ENCODE results near the gene SYT9.

SYT9 gene

GRCh38 chr11:7485186-7486097 is 233.7 kb downstream of the SYT9 start, which contains the start of gene OLFML1:
TSS of gene OLFML1 (plus strand) at chr11:7485506. CDS start at chr11:7485876, 370 bp downstream.
- no peak within 1 kb of the TSS for H3K4me3 ChIP-seq (ENCODE audit: low read depth, low read length)
- H3K4me2 ChIP-seq (ENCODE audit: low read length): peak within 1 kb of the TSS; percentile 3
- peak within 1 kb of the TSS; percentile 16 for H3K18ac ChIP-seq (ENCODE audit: low read length)
- H3K4ac ChIP-seq (ENCODE audit: low read depth, low read length): no peak within 1 kb of the TSS
- H3K27ac ChIP-seq (ENCODE audit: low read depth, low read length): peak within 1 kb of the TSS; percentile 45
- no peak within 1 kb of the TSS for H4K12ac ChIP-seq (ENCODE audit: low read depth, low read length)
- H3K9ac ChIP-seq (ENCODE audit: low read length): no peak within 1 kb of the TSS
- no peaks in the 10 kb centered on the region for H3K36me3 ChIP-seq (ENCODE audit: control insufficient read depth in 1 of 2, insufficient read depth in 2 of 2, low read length in 2 of 2)
- H2BK5ac ChIP-seq (ENCODE audit: low read depth, low read length, poor library complexity): no peak within 1 kb of the TSS
- H4K8ac ChIP-seq (ENCODE audit: low read depth, low read length): peak within 1 kb of the TSS; percentile 42
- no peak for DNase-seq
- peak within 1 kb of the TSS; percentile 44 for H2AFZ ChIP-seq (ENCODE audit: insufficient read depth, low read length, poor library complexity)
- H2BK120ac ChIP-seq (ENCODE audit: insufficient read depth, low read length, poor library complexity): no peak within 1 kb of the TSS
- H3K9me3 ChIP-seq (ENCODE audit: insufficient read depth, low read depth, low read length): peaks cover 2% of the 10 kb centered on the region
- peak within 1 kb of the TSS; percentile 20 for H2BK12ac ChIP-seq (ENCODE audit: low read length)
- H3K23ac ChIP-seq (ENCODE audit: low read length): no peak within 1 kb of the TSS
- peak within 1 kb of the TSS; percentile 11 for H3K14ac ChIP-seq (ENCODE audit: low read length)
- peaks cover 7 to 15% of the 10 kb centered on the region in 2 experiments for H3K4me1 ChIP-seq (ENCODE audit: control insufficient read depth in 1 of 2, insufficient read depth in 2 of 2, low read length in 2 of 2)
- H3K79me1 ChIP-seq (ENCODE audit: low read length): peaks cover 4% of the 10 kb centered on the region
- H3K27me3 ChIP-seq (ENCODE audit: insufficient read depth, low read length): no peaks in the 10 kb centered on the region
- H4K91ac ChIP-seq (ENCODE audit: low read depth, low read length): peak within 1 kb of the TSS; percentile 20
- WGBS (ENCODE audit: extremely low coverage, insufficient coverage, insufficient read length): no CpG with 5 or more reads among the region's 15 CpGs
- no peaks in the 10 kb centered on the region for H3K79me2 ChIP-seq (ENCODE audit: control insufficient read depth, insufficient read depth, low read length, poor library complexity)
- H2AK5ac ChIP-seq (ENCODE audit: low read length): no peak within 1 kb of the TSS

GRCh38 chr11:7486098-7486780 is 234.5 kb downstream of the SYT9 start:
- Histone ChIP-seq H3K27ac (ENCODE audit: low read depth, low read length) (no peak overlapping the region), H3K23ac (ENCODE audit: low read length) (no peak overlapping the region), H3K18ac (ENCODE audit: low read length) (no peak overlapping the region), H2AK5ac (ENCODE audit: low read length) (no peak overlapping the region), H2BK120ac (ENCODE audit: insufficient read depth, low read length, poor library complexity) (no peak overlapping the region), H4K12ac (ENCODE audit: low read depth, low read length) (no peak overlapping the region), H4K91ac (ENCODE audit: low read depth, low read length) (no peak overlapping the region), H2AFZ (ENCODE audit: insufficient read depth, low read length, poor library complexity) (no peak overlapping the region), H3K4me2 (ENCODE audit: low read length) (no peak overlapping the region), H3K27me3 (ENCODE audit: insufficient read depth, low read length) (no peaks in the 10 kb centered on the region), H3K36me3 (ENCODE audit: control insufficient read depth in 1 of 2, insufficient read depth in 2 of 2, low read length in 2 of 2) (no peaks in the 10 kb centered on the region), H3K4ac (ENCODE audit: low read depth, low read length) (no peak overlapping the region), H3K9ac (ENCODE audit: low read length) (no peak overlapping the region), H2BK5ac (ENCODE audit: low read depth, low read length, poor library complexity) (no peak overlapping the region), H3K4me3 (ENCODE audit: low read depth, low read length) (no peak overlapping the region), H4K8ac (ENCODE audit: low read depth, low read length) (no peak overlapping the region), H3K79me1 (ENCODE audit: low read length) (peaks cover 4% of the 10 kb centered on the region), H3K14ac (ENCODE audit: low read length) (no peak overlapping the region), H2BK12ac (ENCODE audit: low read length) (no peak overlapping the region), H3K9me3 (ENCODE audit: insufficient read depth, low read depth, low read length) (no peaks in the 10 kb centered on the region), H3K79me2 (ENCODE audit: control insufficient read depth, insufficient read depth, low read length, poor library complexity) (no peaks in the 10 kb centered on the region), H3K4me1 (ENCODE audit: control insufficient read depth in 1 of 2, insufficient read depth in 2 of 2, low read length in 2 of 2) (peaks cover 7 to 15% of the 10 kb centered on the region in 2 experiments)
- no CpG with 5 or more reads among the region's 2 CpGs for WGBS (ENCODE audit: extremely low coverage, insufficient coverage, insufficient read length)
- DNase-seq: no peak

GRCh38 chr11:7486781-7487140 is 235.1 kb downstream of the SYT9 start:
- Histone ChIP-seq H3K9ac (ENCODE audit: low read length) (no peak overlapping the region), H3K4me2 (ENCODE audit: low read length) (no peak overlapping the region), H3K9me3 (ENCODE audit: insufficient read depth, low read depth, low read length) (no peaks in the 10 kb centered on the region), H4K8ac (ENCODE audit: low read depth, low read length) (no peak overlapping the region), H3K4me3 (ENCODE audit: low read depth, low read length) (no peak overlapping the region), H4K12ac (ENCODE audit: low read depth, low read length) (no peak overlapping the region), H3K36me3 (ENCODE audit: control insufficient read depth in 1 of 2, insufficient read depth in 2 of 2, low read length in 2 of 2) (no peaks in the 10 kb centered on the region), H4K91ac (ENCODE audit: low read depth, low read length) (no peak overlapping the region), H2AK5ac (ENCODE audit: low read length) (no peak overlapping the region), H2BK5ac (ENCODE audit: low read depth, low read length, poor library complexity) (no peak overlapping the region), H3K79me2 (ENCODE audit: control insufficient read depth, insufficient read depth, low read length, poor library complexity) (no peaks in the 10 kb centered on the region), H2BK120ac (ENCODE audit: insufficient read depth, low read length, poor library complexity) (no peak overlapping the region), H3K79me1 (ENCODE audit: low read length) (peaks cover 4% of the 10 kb centered on the region), H3K14ac (ENCODE audit: low read length) (no peak overlapping the region), H2AFZ (ENCODE audit: insufficient read depth, low read length, poor library complexity) (no peak overlapping the region), H2BK12ac (ENCODE audit: low read length) (no peak overlapping the region), H3K4me1 (ENCODE audit: control insufficient read depth in 1 of 2, insufficient read depth in 2 of 2, low read length in 2 of 2) (peaks cover 7 to 15% of the 10 kb centered on the region in 2 experiments), H3K18ac (ENCODE audit: low read length) (no peak overlapping the region), H3K4ac (ENCODE audit: low read depth, low read length) (no peak overlapping the region), H3K27ac (ENCODE audit: low read depth, low read length) (no peak overlapping the region), H3K27me3 (ENCODE audit: insufficient read depth, low read length) (no peaks in the 10 kb centered on the region), H3K23ac (ENCODE audit: low read length) (no peak overlapping the region)
- WGBS (ENCODE audit: extremely low coverage, insufficient coverage, insufficient read length): no CpG with 5 or more reads among the region's 6 CpGs
- no peak for DNase-seq

- no peak overlapping the region for H2BK5ac ChIP-seq (ENCODE audit: low read depth, low read length, poor library complexity)
- no peak overlapping the region for H3K14ac ChIP-seq (ENCODE audit: low read length)
- H3K9me3 ChIP-seq (ENCODE audit: insufficient read depth, low read depth, low read length): no peaks in the 10 kb centered on the region
- no peak overlapping the region for H4K12ac ChIP-seq (ENCODE audit: low read depth, low read length)
- no peak overlapping the region for H3K4ac ChIP-seq (ENCODE audit: low read depth, low read length)
- H4K91ac ChIP-seq (ENCODE audit: low read depth, low read length): no peak overlapping the region
- no peak overlapping the region for H3K18ac ChIP-seq (ENCODE audit: low read length)
- H2BK12ac ChIP-seq (ENCODE audit: low read length): no peak overlapping the region
- H2BK120ac ChIP-seq (ENCODE audit: insufficient read depth, low read length, poor library complexity): no peak overlapping the region
- H3K79me2 ChIP-seq (ENCODE audit: control insufficient read depth, insufficient read depth, low read length, poor library complexity): no peaks in the 10 kb centered on the region
- H4K8ac ChIP-seq (ENCODE audit: low read depth, low read length): no peak overlapping the region
- H3K4me1 ChIP-seq (ENCODE audit: control insufficient read depth in 1 of 2, insufficient read depth in 2 of 2, low read length in 2 of 2): peaks cover 7 to 15% of the 10 kb centered on the region in 2 experiments
- H3K23ac ChIP-seq (ENCODE audit: low read length): no peak overlapping the region
- DNase-seq: no peak
- H3K9ac ChIP-seq (ENCODE audit: low read length): no peak overlapping the region
- H3K27me3 ChIP-seq (ENCODE audit: insufficient read depth, low read length): no peaks in the 10 kb centered on the region
- H3K27ac ChIP-seq (ENCODE audit: low read depth, low read length): no peak overlapping the region
- no peak overlapping the region for H2AFZ ChIP-seq (ENCODE audit: insufficient read depth, low read length, poor library complexity)
- H3K4me2 ChIP-seq (ENCODE audit: low read length): no peak overlapping the region
- H3K79me1 ChIP-seq (ENCODE audit: low read length): peaks cover 4% of the 10 kb centered on the region
- no peak overlapping the region for H2AK5ac ChIP-seq (ENCODE audit: low read length)
- H3K36me3 ChIP-seq (ENCODE audit: control insufficient read depth in 1 of 2, insufficient read depth in 2 of 2, low read length in 2 of 2): no peaks in the 10 kb centered on the region
- WGBS (ENCODE audit: extremely low coverage, insufficient coverage, insufficient read length): no CpG with 5 or more reads among the region's 2 CpGs
- no peak overlapping the region for H3K4me3 ChIP-seq (ENCODE audit: low read depth, low read length)
Measured at GRCh38 chr11:7487360-7487759, 235.7 kb downstream of the SYT9 start.
